Kidney capillary endothelial cell (primary cell): ENCODE measurements around the gene VCPKMT.

Experiments
- DNase-seq: peaks from one replicate; pipeline ENCODE4 v3.0.0-alpha.2; 2018; ENCODE audit warnings: low spot score

Gene VCPKMT

DNA sequence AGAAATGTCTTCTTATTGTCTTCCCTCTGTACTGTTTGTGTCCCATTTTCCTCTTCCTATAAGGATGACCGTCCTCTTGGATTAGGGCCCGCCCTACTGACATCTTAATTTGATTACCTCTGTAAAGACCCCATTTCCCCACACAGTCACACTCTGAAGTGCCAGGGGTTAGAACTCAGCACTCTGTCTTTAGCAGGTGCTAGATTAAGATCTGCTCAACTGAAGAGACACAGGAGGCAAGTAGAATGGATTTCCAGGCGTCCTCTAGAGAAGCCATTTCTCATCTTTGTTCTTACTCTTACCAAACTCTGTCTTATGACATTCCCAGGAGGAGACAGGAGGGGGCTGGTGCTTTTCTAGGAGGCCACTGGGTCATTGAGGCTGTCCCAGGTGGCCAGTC, 50.8 kb downstream of the VCPKMT start:
- no peak for DNase-seq

DNA sequence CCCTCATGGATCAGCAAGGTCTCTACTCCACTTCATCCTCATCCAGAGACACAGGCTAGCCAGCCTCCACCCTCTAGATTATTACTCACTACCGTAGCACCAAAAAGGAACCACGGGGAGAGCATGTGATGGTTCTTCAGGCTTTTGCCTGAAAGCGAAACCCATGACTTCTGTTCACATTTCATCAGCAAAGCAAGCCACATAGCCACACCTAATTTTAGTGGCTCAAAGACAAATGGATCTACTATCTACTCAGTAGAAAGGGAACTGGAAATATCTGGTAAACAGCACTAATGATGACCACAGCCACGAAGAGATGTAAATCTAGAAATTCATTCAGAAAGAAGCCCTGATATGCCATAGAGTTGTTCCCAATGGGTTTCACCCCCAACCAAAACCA, 51.4 kb downstream of the VCPKMT start:
- no peak for DNase-seq

DNA sequence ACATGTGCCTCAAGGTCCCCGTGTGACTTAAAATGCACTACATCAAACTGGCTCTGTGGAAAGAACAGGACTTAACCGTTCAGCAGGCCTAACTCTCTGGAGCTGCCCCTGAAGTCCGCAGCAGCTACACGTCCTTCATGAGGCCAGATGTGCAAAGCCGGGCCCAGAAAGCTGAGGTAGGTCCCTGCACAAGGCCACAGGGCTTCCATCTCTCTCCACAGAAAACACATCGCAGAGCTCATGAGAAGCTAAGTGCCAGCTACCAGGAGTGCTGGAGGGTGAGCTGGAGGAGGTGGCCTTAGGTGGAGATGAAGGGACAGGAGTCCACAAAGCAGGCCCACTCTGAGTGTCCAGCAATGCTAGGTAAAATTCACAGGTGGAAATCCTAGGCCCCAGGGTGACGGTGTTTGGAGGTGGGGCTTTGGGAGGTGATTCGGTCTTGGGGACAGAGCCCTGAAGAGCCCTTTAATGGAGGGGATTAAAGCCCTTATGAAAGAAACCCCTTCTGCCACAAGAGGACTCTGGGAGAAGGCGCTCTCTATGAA, 52.4 kb downstream of the VCPKMT start:
- no peak for DNase-seq

DNA sequence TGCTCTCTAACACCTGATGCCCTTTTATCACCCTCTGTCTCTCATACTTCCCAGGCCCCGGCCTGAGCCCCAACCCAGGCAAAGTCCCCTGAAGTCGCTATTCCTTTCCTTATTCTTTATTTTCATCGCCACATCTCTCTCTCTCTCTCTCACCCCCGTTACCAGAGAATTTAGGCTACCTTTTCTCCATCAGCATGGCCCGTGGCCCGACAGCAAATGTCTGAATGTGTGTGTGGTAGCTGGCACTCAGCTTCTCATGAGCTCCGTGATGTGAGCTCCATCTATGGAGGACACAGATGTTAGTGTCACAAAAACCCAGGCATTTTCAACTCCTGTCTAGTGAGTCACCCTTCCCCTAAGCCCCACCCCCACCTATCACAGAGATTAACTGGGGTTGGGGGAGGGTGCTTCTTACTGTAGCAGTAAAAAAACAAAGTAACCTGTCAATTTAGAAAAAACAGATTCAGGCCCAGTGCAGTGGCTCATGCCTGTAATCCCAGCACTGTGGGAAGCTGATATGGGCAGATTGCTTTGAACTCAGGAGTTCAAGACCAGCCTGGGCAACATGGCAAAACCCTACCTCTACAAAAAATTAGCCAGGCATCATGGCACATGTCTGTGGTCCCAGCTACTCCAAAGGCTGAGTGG, 53.8 kb downstream of the VCPKMT start:
- peak; percentile 67 for DNase-seq

DNA sequence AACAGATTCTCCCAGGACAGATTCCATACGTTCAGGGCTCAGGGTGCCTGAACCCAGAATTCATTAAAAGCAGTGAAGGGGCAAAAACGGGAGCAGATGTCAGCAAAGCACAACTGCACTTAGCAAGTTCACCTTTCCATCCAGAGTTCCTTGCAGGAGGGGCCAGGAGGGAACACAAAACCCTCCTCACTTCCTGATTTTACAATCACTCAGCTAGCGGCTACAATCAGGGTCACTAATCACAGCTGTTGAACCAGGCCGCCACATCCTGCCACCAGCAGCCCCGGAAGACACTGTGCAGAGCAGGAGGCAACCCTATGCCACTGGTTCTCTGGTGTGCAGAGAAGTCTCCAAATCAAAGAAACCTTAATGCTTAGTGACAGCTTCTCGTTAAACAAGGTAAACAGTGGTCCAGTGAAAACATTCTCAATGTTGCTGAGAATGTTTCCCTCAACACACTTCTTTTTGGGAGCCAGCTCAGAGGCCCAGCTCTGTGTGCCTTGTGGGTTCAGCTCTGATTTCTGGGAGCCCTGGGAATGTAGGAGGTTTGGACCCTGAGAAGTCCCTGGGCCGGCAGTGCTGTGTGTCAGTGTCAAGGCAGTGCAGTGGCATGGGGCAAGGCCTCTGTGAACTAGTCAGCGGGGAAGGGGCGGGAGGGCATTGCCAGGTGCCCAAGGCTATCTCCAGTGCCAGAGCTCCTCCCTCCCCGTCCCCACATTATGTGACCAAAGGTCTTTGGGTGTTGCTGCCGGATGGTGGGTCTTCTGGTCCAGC, 54.5 kb downstream of the VCPKMT start:
- peak; percentile 15 for DNase-seq

DNA sequence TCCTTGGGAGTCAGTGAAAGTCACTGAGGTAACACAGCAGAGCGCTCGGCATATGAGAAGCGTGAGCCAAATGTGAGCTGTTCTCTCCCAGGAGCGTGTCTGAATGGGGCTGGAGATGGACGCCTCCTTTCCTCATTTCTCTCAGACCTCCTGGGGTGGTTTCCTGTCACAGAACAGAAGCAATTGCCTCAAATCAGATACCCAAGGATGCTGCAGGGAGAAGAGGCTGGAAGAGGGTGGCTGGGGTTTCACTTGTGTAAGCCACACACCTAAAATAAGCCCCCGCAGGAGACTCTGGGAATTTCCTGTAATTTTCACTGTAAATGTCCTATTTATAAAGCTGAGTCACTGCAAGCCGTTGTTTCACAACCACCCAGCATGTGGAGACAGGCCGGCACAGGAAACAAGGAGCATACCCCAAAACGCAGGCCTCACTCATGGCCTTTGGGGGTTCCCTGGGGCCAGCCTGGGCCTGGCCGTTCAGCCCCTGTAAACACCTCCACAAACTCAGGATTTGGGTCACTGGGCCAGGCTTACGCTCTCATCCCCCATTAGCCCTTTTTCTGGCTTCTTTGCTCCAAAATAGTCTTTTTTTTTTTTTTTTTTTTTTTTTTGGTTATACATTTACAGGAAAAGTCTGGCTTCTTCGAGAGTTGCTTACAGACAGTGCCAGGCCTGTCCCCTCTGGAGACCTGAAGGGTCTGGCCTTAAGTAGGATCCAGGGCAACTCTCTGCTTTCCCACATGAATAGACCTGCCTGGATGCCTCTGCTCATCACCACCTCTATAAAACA, 55.3 kb downstream of the VCPKMT start:
- peak; percentile 86 for DNase-seq

DNA sequence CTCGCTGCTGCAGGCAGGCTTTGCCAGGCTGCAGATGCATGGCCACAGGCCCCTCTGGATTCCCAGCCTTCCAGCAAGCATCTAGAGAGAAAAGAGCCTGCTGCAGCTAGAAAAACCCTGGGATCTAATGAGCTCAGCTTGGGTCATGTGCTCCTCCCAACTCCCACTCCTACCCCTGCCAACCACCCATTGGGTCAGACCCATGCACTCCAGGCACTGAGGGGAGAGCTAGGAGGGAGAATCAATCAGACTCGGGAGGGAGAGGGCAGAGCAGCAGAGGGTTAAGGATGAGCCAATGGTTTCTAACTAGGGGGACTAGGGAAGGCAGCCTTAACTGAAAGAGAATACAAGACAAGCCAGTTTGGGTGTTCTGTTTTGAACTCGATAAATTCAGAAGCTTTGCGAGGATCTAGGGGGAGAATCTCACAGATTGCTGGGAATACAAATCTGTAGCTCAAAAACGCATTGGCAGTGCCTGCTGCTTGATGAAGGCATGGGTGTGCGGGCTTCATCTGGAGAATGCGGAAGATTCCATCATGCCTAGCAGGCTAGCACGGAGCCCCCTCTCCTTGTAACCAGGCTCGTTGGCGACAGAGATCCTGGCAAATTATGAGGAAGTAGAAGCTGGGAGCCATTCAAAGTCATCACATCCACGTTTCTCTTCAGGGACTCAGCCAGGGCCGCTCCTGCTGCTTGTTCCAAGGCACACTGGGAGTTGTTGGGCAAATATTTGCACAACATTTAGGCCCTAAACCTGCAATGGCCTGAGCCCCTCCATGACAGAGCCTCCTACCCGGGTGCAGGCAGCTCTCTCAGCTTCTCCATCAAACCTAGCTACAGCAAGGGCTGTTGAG, 56.4 kb downstream of the VCPKMT start:
- no peak for DNase-seq
